HG03432 (cell line): Measurements from ENCODE around the gene RPSA.
A peak's percentile ranks its signal among the peaks of the same experiment; 100 is the strongest.
"Not testable (repeated sequence)": the region's sequence is repeated elsewhere in the genome, so short reads cannot be mapped to it uniquely, and the experiment has no call there.

Experiments used
- ATAC-seq: cut with Tn5 transposase; IDR thresholded peaks from one replicate; pipeline ENCODE4 v1.9.1; 2021; ENCODE audit warnings: mild to moderate bottlenecking, moderate library complexity; ENCODE audit not compliant: unreplicated experiment

Gene RPSA

DNA sequence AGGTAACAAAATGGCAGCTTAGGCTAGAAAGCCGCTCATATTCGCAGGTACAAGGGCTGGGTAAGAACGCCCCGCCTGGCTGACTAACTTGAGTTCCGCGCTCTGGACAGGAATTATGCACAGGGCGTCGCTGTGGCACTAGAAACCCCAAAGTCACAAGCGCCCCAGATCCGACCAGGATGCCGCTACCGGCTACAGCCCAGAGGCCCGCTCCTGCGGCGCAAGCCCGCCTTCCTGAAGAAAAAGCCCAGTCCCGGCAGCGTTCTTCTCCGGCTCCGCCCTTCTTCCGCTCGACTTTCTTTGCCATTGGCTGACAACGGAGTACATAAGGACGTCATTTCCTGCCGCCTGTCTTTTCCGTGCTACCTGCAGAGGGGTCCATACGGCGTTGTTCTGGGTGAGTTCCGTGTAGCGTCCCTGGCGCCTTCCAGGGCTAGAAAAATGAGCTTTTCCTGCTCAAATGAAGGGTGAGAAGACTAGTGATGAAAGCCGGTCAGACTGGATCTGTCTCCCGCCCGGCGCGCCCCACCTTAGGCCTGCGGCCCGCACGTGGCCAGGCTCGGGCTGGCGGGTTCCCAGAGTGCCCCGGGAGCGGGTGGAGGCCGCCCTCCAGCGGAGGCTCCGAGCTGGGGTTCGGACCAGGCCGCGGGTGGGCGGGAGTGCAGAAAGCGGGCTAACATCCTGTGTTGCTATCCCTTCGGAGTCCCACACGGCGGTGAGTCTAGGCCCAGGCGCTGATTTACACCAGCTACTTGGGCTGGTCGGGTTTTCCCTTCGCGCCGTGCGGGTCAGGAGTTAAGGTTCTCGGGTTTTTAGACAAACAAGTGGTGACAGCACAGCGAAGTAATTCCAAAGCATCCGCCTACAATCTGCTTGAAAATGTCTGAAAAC is at the start of gene RPSA:
Gene RPSA (plus strand): TSS at position 353 of the 891 bp plus-strand sequence. CDS start 934 bp downstream, outside the sequence.
- ATAC-seq: peak; percentile 94

DNA sequence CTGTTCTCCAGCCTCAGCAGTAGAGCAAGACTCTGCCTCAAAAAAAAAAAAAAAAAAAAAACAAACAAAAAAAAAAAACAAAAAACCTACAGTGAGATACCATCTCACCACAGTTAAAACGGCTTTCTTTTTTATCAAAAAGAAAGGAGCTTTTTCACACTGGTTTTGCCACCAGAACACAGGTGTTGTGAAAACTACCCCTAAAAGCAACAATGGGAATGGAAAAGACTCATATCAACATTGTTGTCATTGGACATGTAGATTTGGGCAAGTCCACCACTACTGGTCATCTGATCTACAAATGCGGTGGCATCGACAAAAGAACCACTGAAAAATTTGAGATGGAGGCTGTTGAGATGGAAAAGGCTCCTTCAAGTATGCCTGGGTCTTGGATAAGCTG is 48.2 kb upstream of the RPSA start:
- no peak for ATAC-seq

DNA sequence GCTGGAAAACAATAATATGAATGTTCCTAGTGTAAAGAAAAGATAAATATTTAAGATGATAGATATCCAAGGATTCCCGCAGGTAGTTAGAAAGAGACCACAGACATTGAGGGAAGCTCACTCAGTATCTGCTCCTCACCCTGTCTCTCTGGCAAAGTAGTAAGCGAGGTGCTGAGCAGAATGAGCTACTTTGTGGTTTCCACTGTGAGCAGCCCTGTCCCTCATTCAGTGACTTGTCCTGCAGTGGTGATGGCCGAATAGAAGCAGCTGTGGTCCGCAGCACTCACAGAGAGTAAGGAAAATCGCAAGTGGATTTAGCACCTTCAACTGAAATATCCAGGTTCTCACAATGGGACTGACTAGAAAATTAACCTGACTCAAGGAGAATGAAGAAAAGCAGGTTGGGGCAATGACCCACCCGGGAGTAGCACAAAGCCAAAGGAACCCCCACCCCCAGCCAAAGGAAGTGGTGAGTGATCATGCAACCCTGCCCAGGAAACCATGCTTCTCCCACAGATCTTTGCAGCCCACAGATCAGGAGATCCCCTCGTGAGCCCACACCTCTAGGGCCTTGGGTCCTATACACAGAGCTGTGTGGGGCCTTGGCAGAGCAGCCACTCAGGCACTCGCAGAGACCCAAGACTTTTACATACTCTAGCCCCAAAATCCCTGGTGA is 45.1 kb upstream of the RPSA start:
- peak; percentile 66 for ATAC-seq

DNA sequence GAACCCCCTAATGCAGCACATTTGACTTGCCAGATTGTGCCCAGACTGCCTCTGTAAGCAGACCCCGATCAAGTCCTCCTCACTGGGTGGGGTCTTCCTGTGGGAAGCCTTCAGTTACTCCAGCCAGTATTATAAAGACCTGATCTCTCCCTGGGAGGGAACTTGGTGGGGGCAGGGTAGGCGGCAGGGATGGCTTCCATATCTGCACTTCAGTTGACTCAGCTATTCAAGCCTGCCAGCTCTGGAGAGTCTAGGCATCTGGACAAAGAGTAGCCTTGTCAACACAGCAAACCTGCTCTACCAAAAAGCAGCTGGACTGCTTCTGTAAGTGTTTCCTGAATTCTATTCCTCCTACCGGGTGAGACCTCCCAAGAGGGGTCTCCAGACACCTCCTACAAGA is 44.3 kb upstream of the RPSA start:
- ATAC-seq: no peak

DNA sequence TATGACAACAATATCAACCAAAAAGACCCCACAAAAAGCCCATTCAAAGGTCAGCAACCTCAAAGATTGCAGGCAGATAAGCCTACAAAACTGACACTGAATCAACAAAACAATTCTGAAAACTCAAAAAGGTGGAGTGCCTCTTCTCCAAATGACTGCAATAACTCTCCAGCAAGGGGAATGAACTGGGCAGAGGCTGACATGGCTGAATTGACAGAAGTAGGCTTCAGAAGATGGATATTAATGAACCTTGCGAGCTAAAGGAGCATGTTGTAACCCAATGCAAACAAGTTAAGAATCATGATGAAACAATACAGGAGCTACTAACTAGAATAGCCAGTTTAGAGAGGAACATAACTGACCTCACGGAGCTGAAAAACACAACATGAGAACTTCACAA is 43.7 kb upstream of the RPSA start:
- ATAC-seq: no peak

DNA sequence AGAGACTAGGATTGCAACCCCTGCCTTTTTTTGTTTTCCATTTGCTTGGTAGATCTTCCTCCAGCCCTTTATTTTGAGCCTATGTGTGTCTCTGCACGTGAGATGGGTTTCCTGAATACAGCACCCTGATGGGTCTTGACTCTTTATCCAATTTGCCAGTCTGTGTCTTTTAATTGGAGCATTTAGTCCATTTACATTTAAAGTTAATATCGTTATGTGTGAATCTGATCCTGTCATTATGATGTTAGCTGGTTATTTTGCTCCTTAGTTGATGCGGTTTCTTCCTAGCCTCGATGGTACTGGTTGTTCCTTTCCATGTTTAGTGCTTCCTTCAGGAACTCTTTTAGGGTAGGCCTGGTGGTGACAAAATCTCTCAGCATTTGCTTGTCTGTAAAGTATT is 36.1 kb upstream of the RPSA start:
- not testable (repeated sequence) for ATAC-seq

DNA sequence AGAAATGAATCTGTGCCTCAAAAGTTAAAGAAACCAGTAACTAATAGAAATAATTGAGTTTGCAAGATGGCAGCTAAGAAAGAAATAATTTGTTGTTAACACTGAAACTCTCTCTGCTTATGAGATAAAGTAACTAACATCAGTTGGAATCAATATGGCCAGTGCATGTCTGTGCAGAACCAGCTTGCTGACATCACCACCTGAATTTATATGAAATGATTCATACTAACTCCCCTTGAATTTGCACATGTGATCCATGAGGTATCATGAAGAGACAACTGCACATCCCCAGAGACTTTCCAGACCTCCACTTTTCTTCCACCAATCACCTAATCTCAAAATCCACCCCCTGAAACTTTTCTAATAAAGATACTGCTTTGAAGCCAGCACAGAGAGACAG is 33.7 kb upstream of the RPSA start:
- no peak for ATAC-seq

DNA sequence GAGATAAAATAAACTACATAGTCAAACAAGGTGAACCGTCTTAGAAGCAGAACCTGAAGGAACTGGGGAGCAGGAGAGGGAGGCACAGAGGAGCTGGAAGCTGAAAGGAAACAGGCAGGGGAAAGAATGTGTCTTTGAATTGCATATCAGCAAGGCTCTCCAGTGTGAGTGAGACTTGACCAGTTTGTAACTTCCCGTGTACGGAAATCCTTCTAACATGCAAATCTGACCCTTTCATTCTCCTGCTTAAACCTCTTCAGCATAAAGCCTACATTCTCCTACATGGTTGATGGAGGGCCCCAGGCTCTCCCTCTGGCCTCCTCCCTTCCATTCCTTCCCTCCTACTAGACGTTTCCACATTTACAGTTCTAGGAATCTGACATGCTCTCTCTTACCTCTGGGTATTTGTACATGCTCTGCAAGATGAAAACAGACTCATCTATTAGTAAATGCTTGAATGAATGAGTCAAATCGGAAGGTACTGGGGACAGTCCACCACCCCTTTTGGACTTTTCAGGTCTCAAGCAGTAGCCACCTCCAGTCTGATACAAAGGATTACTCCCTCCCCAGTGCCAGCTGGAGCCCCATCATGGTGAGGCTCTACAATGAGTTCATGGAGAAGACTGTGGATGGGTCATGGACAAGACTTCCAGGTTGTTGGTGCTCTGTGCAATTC is 29.4 kb upstream of the RPSA start:
- no peak for ATAC-seq

DNA sequence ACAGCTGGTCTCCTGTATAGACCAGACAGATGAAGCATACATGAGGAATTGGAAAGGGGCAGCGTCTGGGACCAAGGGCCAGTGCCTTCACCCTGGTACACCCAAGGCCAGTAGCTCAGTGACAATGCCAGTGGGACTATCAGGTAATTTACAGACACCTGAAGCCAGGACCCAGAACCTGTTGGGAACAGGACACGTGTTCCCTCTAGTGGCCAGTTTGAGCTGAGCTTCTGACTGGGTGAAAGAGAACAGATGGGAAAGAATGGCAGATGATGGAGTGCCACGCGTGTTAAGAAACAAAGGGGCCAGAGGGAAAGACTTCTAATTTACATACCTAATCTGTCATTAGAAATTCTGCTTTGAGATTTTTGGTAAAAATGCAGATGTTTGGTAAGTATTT is 28.4 kb upstream of the RPSA start:
- peak; percentile 73 for ATAC-seq

DNA sequence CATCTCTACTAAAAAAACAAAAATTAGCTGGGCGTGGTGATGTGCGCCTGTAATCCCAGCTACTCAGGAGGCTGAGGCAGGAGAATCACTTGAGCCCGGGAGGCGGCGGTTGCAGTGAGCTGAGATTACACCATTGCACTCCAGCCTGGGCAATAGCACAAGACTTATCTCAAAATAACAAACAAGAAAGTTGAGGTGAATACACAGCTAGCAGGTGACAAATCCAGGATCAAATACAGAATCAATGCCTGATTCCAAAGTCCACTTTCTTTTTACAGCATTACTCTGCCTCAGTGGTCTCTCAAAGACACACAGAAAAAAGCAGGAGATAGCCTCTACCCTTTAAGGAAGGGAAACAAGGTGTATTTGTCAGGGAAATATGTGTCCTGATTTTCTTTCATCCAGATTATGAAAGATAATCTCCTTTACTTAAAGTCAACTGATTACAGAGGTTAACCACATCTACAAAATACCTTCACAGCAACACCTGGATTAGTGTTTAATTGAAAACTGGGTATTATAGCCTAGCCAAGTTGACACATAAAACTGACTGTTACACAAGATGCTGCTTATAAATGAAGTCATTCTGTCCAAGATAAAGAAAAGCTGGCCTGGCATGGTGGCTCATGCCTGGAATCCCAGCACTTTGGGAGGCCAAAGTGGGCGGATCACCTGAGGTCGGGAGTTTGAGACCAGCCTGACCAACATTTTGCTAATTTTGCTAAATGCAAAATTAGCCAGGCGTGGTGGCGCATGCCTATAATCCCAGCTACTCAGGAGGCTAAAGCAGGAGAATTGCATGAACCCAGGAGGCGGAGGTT is 27.4 kb upstream of the RPSA start:
- no peak for ATAC-seq

DNA sequence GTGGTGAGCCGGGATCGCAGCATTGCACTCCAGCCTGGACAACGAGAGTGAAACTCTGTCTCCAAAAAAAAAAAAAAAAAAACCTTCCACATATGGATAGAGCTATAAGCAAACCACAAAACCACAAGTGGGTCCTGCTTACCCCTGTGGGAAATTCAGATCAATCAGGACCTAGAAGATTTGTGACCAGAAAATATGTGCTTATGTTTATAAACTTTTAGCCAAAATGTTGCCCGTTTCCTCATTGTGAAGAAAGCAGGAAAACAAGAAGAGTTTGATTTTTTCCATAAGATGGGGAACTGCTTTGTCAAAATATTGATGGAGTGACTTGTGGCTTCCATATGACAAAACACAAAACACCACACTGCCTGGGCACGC is 26.8 kb upstream of the RPSA start:
- ATAC-seq: no peak

DNA sequence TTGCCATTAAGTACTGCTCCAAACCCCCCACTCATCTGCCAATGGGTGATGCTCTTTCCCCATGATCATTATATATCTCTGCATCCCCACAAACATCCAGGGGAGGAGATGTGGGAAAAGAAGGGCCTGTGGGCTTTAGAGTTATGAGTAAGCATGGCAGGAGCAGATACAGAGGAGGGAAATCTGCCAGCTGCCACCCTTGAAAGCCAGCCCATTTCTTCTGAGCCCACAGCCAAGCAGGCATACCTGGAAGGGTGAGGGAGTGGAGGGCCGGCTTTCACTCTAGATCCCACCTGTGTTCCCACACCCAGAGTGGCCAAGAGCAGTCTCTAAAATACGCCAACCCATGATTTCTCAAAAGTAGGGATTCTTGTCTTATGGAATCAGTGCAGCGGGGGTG is 25.1 kb upstream of the RPSA start:
- ATAC-seq: no peak

DNA sequence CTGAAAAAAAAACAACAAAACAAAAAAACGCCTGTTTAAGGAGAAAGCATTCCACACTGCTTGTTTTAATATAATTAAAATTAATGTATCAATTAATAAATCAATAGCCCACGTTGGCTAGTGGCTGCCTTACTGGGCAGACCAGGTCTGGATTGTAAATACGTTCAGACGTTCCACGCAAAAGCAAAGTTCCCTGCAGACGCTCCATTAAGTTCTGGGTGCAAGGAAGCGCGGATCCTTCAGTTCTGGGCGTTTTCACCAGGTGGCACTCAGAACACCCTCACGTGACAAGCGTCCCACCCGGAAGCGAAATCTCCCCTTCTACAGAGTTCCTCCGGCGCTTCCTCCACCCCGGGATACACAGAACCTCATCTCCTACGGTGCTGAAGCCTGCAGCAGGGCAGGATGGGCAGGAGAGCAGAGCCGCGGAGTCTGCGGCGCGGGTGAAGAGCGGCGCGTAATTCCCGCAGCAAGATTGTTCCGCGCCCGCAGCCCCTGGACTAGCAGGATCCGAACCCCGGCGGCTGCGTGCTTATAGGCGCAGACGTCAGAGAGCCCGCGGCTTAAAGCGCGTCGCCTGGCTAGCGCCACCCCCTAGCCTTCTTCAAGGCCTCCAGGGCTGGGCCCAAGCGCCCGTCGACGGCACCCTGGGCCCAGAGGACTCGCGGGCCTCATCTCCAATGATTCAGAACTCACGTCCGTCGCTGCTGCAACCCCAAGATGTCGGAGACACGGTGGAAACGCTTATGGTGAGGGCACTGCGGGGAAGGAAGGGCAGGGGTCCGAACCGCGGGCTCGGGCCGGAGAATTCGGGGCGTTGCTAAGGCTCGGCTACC is 23.3 kb upstream of the RPSA start, which contains the start of gene SLC25A38:
Gene SLC25A38 (plus strand): TSS at position 326 of the 836 bp plus-strand sequence. CDS start 355 bp downstream, at position 681.
- peak; percentile 79 for ATAC-seq

DNA sequence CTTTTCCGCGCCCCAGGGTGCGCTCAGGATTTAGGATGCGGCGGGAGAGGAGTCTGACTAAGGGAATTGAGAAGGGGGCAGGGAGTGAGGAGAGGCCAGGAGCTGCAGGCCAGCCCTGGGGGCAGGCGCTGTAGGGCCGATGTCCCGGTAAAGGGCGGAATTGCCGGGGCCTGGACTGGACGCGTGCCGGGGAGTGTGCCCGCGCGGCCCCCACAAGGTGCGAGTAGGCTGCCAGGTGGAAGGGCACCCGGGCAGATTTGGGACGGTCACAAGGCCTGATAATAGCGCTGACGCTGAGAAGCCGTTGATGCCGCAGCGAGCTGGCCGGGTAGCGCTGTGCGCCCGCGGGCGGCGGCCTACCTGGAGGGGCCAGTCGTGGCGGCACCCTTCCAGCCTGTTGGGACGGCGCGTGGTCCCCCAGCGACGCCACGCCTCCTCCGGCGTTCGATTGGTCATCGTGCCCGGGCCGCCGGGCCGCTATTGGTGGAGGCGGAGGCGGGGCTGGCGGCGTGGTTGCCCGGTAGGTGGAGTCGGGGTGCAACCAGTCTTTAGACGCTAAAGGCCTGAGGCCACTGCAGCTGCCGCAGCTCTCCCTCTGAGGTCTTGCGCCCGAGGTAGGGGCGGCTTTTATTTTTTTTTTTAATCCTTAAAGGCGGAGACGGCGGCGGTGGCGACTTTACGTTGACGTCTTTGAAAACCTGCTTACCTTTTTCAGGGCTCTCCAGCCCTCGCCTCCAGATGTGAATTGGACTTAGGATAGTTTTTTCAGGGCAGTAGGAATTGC is 22.4 kb upstream of the RPSA start:
- peak; percentile 81 for ATAC-seq

DNA sequence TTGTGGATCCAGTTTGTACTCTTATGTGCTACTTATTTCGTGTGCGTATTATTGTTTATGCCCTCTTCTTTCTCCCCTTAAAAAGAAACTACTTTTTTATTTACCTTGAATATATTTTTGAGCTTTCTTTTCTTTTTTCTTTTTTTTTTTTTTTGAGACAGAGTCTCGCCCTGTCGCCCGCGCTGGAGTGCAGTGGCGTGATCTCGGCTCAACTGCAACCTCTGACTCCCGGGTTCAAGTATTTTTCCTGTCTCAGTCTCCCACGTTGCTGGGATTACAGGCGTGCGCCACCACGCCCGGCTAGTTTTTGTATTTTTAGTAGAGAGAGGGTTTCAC is 21.9 kb upstream of the RPSA start:
- no peak for ATAC-seq

DNA sequence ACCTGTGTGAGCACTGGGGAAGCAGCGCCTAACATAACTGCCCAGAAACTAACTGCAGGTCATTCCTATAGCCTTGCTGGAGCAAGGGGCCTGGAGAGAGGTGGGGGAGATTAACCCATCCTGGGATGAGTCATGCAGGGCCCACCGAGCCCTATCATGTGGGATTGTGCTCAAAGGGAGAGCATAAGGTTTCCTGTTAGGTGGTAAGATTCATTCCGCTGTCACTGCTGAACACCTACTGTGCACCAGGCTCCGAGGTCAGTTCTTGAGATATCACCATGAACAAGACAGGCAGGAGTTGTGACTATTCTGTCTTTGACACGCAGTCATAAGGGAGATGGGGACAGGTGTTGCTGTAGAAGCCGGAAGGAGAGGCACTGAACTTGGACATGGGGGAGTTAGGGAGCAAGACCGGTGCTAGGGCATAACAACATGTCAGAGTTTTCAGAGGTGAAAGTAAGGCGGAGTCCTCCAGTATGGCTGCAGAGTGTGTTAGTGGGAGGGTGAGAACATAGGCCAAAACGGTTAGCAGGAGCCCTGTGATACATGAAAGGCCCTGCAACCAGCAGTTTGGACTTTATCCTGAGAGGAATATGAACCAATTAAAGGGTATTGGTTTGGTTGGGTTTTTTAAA is 20.9 kb upstream of the RPSA start:
- ATAC-seq: no peak

DNA sequence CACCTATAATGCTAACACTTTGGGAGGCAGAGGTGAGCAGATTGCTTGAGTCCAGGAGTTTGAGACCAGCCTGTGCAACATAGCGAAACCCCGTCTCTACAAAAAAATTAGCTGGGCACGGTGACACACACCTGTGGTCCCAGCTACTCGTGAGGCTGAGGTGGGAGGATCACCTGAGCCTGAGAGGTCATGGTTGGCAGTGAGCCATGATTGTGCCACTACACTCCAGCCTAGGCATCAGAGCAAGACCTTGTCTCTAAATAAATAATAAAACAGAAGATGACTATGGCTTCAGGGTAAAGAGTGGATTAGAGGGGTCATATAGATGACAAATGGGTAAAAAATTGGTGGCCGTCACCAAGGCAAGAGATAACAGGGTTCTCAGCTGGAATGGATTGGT is 20.2 kb upstream of the RPSA start:
- ATAC-seq: no peak

DNA sequence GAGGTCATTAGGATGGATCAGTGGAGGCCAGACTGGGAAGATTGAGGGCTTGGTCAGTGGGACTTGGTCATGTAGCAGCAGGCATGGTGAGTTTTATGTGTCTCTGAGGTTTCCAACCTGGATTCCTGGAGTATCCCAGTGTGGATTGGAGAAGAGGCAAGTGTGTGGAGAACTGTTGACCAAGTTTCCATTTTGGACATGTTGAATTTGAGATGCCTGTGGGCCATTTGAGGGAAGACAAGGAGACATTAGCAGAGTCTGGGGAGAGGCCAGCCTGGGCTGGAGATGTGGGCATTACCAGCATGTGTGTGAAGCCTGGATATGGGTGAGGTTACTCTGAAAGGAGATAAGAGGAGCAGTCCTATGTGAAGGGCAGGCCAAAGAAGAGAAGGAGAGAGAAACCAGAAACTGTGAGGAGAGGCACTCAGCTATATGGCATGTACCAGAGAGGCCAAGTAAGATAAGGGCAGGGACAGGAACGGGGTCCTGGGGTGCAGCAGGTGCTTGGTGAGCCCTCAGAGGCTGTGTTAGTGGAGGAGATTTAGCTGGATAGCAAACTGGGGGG is 19.0 kb upstream of the RPSA start:
- ATAC-seq: no peak
